ENCODE results near the gene KCNN2. TPM values are rescaled to one million over a fixed set of nuclear protein-coding genes. Genes with fewer than 3 reads are reported as not detected.

Gene KCNN2
- total and polyA plus RNA-seq, 2 donors (not counting 3 experiments of a cell fraction or from before 2014, with no cell fraction given): 0.32 to 1.9 TPM

DNA sequence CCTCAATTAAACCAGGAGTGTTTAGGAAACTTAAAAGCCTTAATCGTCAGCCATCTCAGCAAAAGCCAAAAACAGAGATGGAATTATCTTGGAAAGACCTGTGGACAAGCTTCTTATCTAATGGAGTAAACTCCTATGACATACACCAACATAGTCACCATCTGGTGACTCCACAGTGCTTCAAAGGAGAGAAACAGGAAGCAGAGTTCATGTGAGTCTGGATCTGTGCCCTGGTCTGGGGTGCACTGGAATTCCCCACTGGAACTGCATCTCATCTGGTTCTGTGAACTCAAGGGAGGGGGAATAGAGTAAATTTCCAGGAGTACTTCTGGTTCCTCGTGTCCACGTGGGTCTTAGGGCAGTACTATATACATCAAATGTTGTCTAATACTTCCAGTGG, 36.3 kb upstream of the KCNN2 start:
- no peaks in the 10 kb centered on the region for H4K20me1 ChIP-seq (replicated peaks; ENCODE audit: control insufficient read depth, extremely low read depth, insufficient read depth, low read length)
- H3K36me3 ChIP-seq (ENCODE audit: control insufficient read depth in 2 of 2, extremely low read depth in 1 of 2, insufficient read depth in 2 of 2, low read length in 2 of 2): no peaks in the 10 kb centered on the region
- CTCF ChIA-PET: interaction anchor here (0.5 to 1.5 kb wide), 2 partner anchors 12 to 33 kb away, joined by 3 read pairs; no protein-coding TSS in a partner anchor
- H3K79me2 ChIP-seq (ENCODE audit: control insufficient read depth, insufficient read depth, low read length): no peaks in the 10 kb centered on the region
- H3K27ac ChIP-seq (ENCODE audit: insufficient read depth, low read depth, low read length): peak overlapping the region; percentile 32
- no peaks in the 10 kb centered on the region for H3K27me3 ChIP-seq (ENCODE audit: control insufficient read depth in 2 of 2, insufficient read depth in 2 of 2, low read length in 2 of 2)
- no peaks in the 10 kb centered on the region for H3K9me3 ChIP-seq (replicated peaks; ENCODE audit: control insufficient read depth, insufficient read depth, low read length)
- intact Hi-C loops (cut with micrococcal nuclease): loop anchor here (2.0 kb wide), 1 partner anchor 35 kb away; no protein-coding TSS in a partner anchor
- POLR2A ChIA-PET: no interaction called here
- FAIRE-seq (peak; percentile 44), DNase-seq (ENCODE audit: low read depth, low spot score) (peak; percentile 98)
- BruUV-seq (replicated peaks): no TSS peak
- TF ChIP-seq POLR2A (IDR thresholded peaks at IDR 0.05; ENCODE audit: low read depth, low read length): no peak
- TF ChIP-seq EZH2 (IDR thresholded peaks at IDR 0.05; ENCODE audit: borderline replicate concordance, low read depth, low read length, severe bottlenecking): no peak
- TF ChIP-seq JUN (IDR thresholded peaks at IDR 0.05; ENCODE audit: borderline replicate concordance, insufficient read depth, insufficient read length, low read depth): peak; percentile 61
- TF ChIP-seq POLR2AphosphoS5 (IDR thresholded peaks at IDR 0.05; ENCODE audit: insufficient read depth, low read depth, low read length): no peak
- TF ChIP-seq FOS (IDR thresholded peaks at IDR 0.05; ENCODE audit: borderline replicate concordance, insufficient read depth, low read length): peak; percentile 11
- TF ChIP-seq MYC (IDR thresholded peaks at IDR 0.05; ENCODE audit: low read depth, low read length): no peak
- peak; percentile 35 for TF ChIP-seq GATA2 (IDR thresholded peaks at IDR 0.05; ENCODE audit: insufficient read depth, insufficient read length, low read depth, low read length)
- TF ChIP-seq, protein P1, sequence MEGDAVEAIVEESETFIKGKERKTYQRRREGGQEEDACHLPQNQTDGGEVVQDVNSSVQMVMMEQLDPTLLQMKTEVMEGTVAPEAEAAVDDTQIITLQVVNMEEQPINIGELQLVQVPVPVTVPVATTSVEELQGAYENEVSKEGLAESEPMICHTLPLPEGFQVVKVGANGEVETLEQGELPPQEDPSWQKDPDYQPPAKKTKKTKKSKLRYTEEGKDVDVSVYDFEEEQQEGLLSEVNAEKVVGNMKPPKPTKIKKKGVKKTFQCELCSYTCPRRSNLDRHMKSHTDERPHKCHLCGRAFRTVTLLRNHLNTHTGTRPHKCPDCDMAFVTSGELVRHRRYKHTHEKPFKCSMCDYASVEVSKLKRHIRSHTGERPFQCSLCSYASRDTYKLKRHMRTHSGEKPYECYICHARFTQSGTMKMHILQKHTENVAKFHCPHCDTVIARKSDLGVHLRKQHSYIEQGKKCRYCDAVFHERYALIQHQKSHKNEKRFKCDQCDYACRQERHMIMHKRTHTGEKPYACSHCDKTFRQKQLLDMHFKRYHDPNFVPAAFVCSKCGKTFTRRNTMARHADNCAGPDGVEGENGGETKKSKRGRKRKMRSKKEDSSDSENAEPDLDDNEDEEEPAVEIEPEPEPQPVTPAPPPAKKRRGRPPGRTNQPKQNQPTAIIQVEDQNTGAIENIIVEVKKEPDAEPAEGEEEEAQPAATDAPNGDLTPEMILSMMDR (IDR thresholded peaks at IDR 0.05; ENCODE audit: extremely low read depth in 1 of 2, insufficient read depth in 1 of 2, low read depth in 1 of 2, low read length in 2 of 2): no peak
- TF ChIP-seq, protein P2, sequence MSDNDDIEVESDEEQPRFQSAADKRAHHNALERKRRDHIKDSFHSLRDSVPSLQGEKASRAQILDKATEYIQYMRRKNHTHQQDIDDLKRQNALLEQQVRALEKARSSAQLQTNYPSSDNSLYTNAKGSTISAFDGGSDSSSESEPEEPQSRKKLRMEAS (IDR thresholded peaks at IDR 0.05; ENCODE audit: insufficient read depth, insufficient read length): no peak
- peaks cover 24% of the 10 kb centered on the region for H3K4me1 ChIP-seq (ENCODE audit: control insufficient read depth, extremely low read depth, insufficient read depth, low read length)
- no peaks in the 10 kb centered on the region for H3K9me1 ChIP-seq (replicated peaks; ENCODE audit: control insufficient read depth, extremely low read depth, insufficient read depth, low read length)
- dilution Hi-C loops (cut with MboI; ENCODE audit: extremely low pct_ligation_motif_present, low sequenced_read_pairs): no loop called here
- H3K9ac ChIP-seq (replicated peaks; ENCODE audit: extremely low read depth, insufficient read depth, low read length): no peak overlapping the region
- H2AFZ ChIP-seq (ENCODE audit: low read depth, low read length): no peak overlapping the region
- no peak overlapping the region for H3K4me3 ChIP-seq (replicated peaks in 1 of 3; ENCODE audit: insufficient read depth in 1 of 3, low read depth in 1 of 3, low read length in 3 of 3)
- peak overlapping the region; percentile 54 for H3K4me2 ChIP-seq (ENCODE audit: insufficient read depth, low read length)

All from endothelial cell of umbilical vein (primary cell).